HCT116 (cell line): Measurements from ENCODE around the gene IL1RN. TPM values are rescaled to one million over a fixed set of nuclear protein-coding genes. Genes with fewer than 3 reads are reported as not detected.

Experiments used
- ATAC-seq: fragments of 200-7000 bp; cut with Tn5 transposase; 2 replicates; pipeline ENCODE4 v1.9.1; 2020; ENCODE audit warnings: mild to moderate bottlenecking, moderate library complexity
- BruUV-seq: library from RNA; stranded (reverse); fragments of 400-500 nt; replicated peaks from 2 replicates; lab custom pipeline; 2021; lab: Mats Ljungman, UMichigan
- CTCF ChIA-PET: fragments of 300-600 bp; sonication (Branson Sonifier 250); formaldehyde crosslinking; loops from one replicate; lab custom pipeline; 2021; ENCODE audit warnings: antibody characterized with exemption; lab: Charles Lee
- POLR2A ChIA-PET: fragments of 300-600, 350-600 bp; sonication (Branson Sonifier 250); formaldehyde crosslinking; loops from one replicate; lab custom pipeline; 2021; ENCODE audit warnings: antibody characterized with exemption; lab: Charles Lee
- RAD21 ChIA-PET, 2 experiments: fragments of 300-600 bp; sonication (Branson Sonifier 250); formaldehyde crosslinking; loops; one replicate each; lab custom pipeline; 2023; ENCODE audit warnings: low total read pairs in 2 of 2; ENCODE audit not compliant: uncharacterized antibody in 2 of 2, unreplicated experiment in 2 of 2, low non-redundant PET in 1 of 2; lab: Charles Lee
- DNase-seq: peaks from one replicate; pipeline ENCODE4 v3.0.0-alpha.2; 2010; ENCODE audit warnings: low read depth, low spot score
- H2AFZ ChIP-seq: fragments of 200-600 bp; shearing (Covaris generic), sonication (generic); 2 replicates; pipeline ENCODE4 v1.6.1; 2017; ENCODE audit warnings: low read depth, mixed run types, mixed read lengths, antibody characterized with exemption, low read length; ENCODE audit not compliant: poor library complexity, severe bottlenecking
- H3K27ac ChIP-seq: 2 replicates; pipeline ENCODE4 v1.5.1; 2012; ENCODE audit warnings: low read depth, low read length
- H3K27me3 ChIP-seq: fragments of 200-600 bp; sonication (generic); 2 replicates; pipeline ENCODE4 v1.6.1; 2016; ENCODE audit warnings: mixed run types, low read length, mixed read lengths; ENCODE audit not compliant: insufficient read depth
- H3K36me3 ChIP-seq, 2 experiments: fragments of 200-500 bp in 1 of 2; fragments of 200-600 bp in 1 of 2; sonication (Bioruptor generic) in 1 of 2; sonication (generic) in 1 of 2; 2 replicates each; pipeline versions ENCODE4 v1.5.1 to v1.6.1; 2014 to 2016; ENCODE audit warnings: low read length in 2 of 2, inconsistent platforms in 1 of 2, mixed read lengths in 1 of 2, mixed run types in 1 of 2; ENCODE audit not compliant: insufficient read depth in 2 of 2, control insufficient read depth in 1 of 2
- H3K4me1 ChIP-seq, 2 experiments: fragments of 200-600 bp in 1 of 2; sonication (generic) in 1 of 2; 2 replicates each; pipeline versions ENCODE4 v1.5.1 to v1.6.1; 2012 to 2017; ENCODE audit warnings: low read length in 2 of 2, inconsistent platforms in 1 of 2, mild to moderate bottlenecking in 1 of 2, mixed read lengths in 1 of 2, mixed run types in 1 of 2, moderate library complexity in 1 of 2; ENCODE audit not compliant: insufficient read depth in 2 of 2, control insufficient read depth in 1 of 2
- H3K4me2 ChIP-seq: fragments of 200-600 bp; sonication (generic); 2 replicates; pipeline ENCODE4 v1.6.1; 2017; ENCODE audit warnings: mixed run types, low read length, mixed read lengths
- H3K4me3 ChIP-seq, 2 experiments: fragments of 200-600 bp in 1 of 2; sonication (generic) in 1 of 2; replicated peaks in 1 of 2; 2 replicates each; pipeline ENCODE4 v1.5.1; 2011 to 2016; ENCODE audit warnings: low read length in 2 of 2, control low read depth in 1 of 2, low read depth in 1 of 2, mild to moderate bottlenecking in 1 of 2, mixed read lengths in 1 of 2, mixed run types in 1 of 2
- H3K79me2 ChIP-seq: fragments of 200-600 bp; sonication (generic); 2 replicates; pipeline ENCODE4 v1.6.1; 2017; ENCODE audit warnings: mild to moderate bottlenecking, mixed run types, low read length, moderate library complexity, mixed read lengths; ENCODE audit not compliant: insufficient read depth
- H3K9ac ChIP-seq: fragments of 200-600 bp; sonication (generic); 2 replicates; pipeline ENCODE4 v1.6.1; 2016; ENCODE audit warnings: low read length, mixed read lengths
- H3K9me2 ChIP-seq: fragments of 200-600 bp; sonication (generic), shearing (Covaris generic); 2 replicates; pipeline ENCODE4 v1.6.1; 2017; ENCODE audit warnings: mixed run types, mild to moderate bottlenecking, moderate library complexity; ENCODE audit not compliant: insufficient read depth
- H3K9me3 ChIP-seq, 2 experiments: fragments of 200-500 bp in 1 of 2; fragments of 200-600 bp in 1 of 2; sonication (Bioruptor generic) in 1 of 2; sonication (generic) in 1 of 2; 2 replicates each; pipeline ENCODE4 v1.6.1; 2014 to 2017; ENCODE audit warnings: low read length in 2 of 2, mixed read lengths in 2 of 2, inconsistent platforms in 1 of 2, low read depth in 1 of 2, mild to moderate bottlenecking in 1 of 2, mixed run types in 1 of 2, moderate library complexity in 1 of 2; ENCODE audit not compliant: control insufficient read depth in 1 of 2, insufficient read depth in 1 of 2
- H4K20me1 ChIP-seq: fragments of 200-600 bp; sonication (generic), shearing (Covaris generic); 2 replicates; pipeline ENCODE4 v1.6.1; 2017; ENCODE audit warnings: mixed run types, mild to moderate bottlenecking, moderate library complexity; ENCODE audit not compliant: insufficient read depth
- CBX3 ChIP-seq: IDR thresholded peaks from 2 replicates; pipeline ENCODE4 v1.6.1; 2012; ENCODE audit warnings: low read depth
- EGR1 ChIP-seq: IDR thresholded peaks from 2 replicates; pipeline ENCODE4 v1.6.1; 2012; ENCODE audit warnings: low read depth
- ELF1 ChIP-seq: IDR thresholded peaks from 2 replicates; pipeline ENCODE4 v1.6.1; 2012; ENCODE audit warnings: low read depth, borderline replicate concordance
- EZH2 ChIP-seq: fragments of 200-600 bp; sonication (generic); IDR thresholded peaks from 2 replicates; pipeline ENCODE4 v1.6.1; 2017; ENCODE audit warnings: antibody characterized with exemption, mixed run types
- EZH2phosphoT487 ChIP-seq: fragments of 200-600 bp; IDR thresholded peaks from 2 replicates; pipeline ENCODE4 v1.6.1; 2018; ENCODE audit warnings: antibody characterized with exemption, borderline replicate concordance
- FOSL1 ChIP-seq: IDR thresholded peaks from 2 replicates; pipeline ENCODE4 v1.6.1; 2012; ENCODE audit warnings: low read depth
- SP1 ChIP-seq: IDR thresholded peaks from 2 replicates; pipeline ENCODE4 v1.6.1; 2012; ENCODE audit warnings: low read depth
- TCF7L2 ChIP-seq: IDR thresholded peaks from 2 replicates; pipeline ENCODE4 v1.7.0; 2011; ENCODE audit warnings: borderline replicate concordance, inconsistent platforms; ENCODE audit not compliant: insufficient read depth, insufficient read length; ENCODE audit errors: extremely low read depth
- ZFX ChIP-seq: fragments of 450-650 bp; IDR thresholded peaks from 2 replicates; pipeline ENCODE4 v1.6.1; 2017
- intact Hi-C: fragments of 100-400 bp; cut with micrococcal nuclease; formaldehyde crosslinking; loops from 2 replicates; pipeline ENCODE4 v1.10.0; 2022
- total RNA-seq: library from RNA; stranded (reverse); gene quantifications from one replicate; pipeline ENCODE4 v1.2.1, GENCODE V29; 2021; ENCODE audit not compliant: unreplicated experiment
- TF ChIP-seq, protein P1 (sequence below), 3 experiments: fragments of 200-600 bp in 1 of 3; sonication (generic) in 1 of 3; IDR thresholded peaks in 2 of 3; conservative IDR thresholded peaks in 1 of 3; 2 replicates each; pipeline ENCODE4 v1.5.1; 2012 to 2017; ENCODE audit warnings: low read depth in 2 of 3, low read length in 2 of 3, antibody characterized with exemption in 1 of 3, borderline replicate concordance in 1 of 3, control low read depth in 1 of 3, mild to moderate bottlenecking in 1 of 3, mixed read lengths in 1 of 3, mixed run types in 1 of 3, moderate library complexity in 1 of 3; ENCODE audit not compliant: insufficient read depth in 1 of 3
- TF ChIP-seq, protein P2 (sequence below): IDR thresholded peaks from 2 replicates; pipeline ENCODE4 v1.6.1; 2012
- TF ChIP-seq, protein P3 (sequence below): IDR thresholded peaks from 2 replicates; pipeline ENCODE4 v1.6.1; 2012; ENCODE audit warnings: low read depth
- TF ChIP-seq, protein P4 (sequence below): IDR thresholded peaks from 2 replicates; pipeline ENCODE4 v1.6.1; 2011; ENCODE audit warnings: mild to moderate bottlenecking, low read length, moderate library complexity; ENCODE audit not compliant: insufficient replicate concordance; ENCODE audit errors: extremely low read depth

Gene IL1RN
- total RNA-seq, 1 experiment from 2014 or later: 0.25 TPM

DNA sequence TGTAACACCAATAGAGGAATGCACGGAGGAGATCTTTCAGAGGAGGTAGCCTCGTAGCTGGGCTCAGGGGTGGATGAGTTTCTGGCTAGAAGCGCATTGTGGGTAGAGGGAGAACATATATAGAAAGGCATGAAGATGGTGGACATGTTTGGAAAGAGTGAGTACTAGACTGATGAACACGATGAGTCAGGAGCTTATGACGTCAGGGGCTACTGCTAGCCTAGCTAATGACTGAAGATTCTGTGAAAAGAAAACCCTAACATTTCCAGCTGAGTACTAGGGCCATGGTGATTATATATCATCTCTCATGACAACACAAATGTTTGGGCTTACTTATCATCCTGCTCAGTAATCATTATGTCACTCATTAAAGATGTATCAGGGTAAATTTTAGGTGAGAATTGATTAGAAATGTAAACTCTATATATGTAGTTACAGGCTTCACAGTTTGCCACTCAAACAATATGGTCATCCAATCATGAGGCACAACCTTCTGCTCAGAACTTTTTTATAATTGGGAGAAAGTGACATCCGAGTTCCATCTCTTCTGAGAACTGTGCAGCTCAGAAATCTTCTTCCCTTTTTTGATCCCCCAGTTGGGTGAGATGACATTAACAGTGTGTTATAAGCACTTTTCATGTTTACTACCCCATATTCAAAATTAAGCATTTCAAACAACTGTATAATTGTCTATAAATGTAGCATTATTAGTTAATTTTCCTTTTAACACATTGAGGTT is 22.2 kb upstream of the IL1RN start:
- Histone ChIP-seq H3K9me3 (no peaks in the 10 kb centered on the region), H4K20me1 (no peaks in the 10 kb centered on the region), H3K27me3 (no peaks in the 10 kb centered on the region), H3K27ac (no peak overlapping the region), H3K4me1 (no peaks in the 10 kb centered on the region), H3K36me3 (no peaks in the 10 kb centered on the region), H3K9me2 (no peaks in the 10 kb centered on the region), H3K9ac (no peak overlapping the region), H2AFZ (no peak overlapping the region), H3K79me2 (no peaks in the 10 kb centered on the region), H3K4me3 (no peak overlapping the region), H3K4me2 (no peak overlapping the region)
- ChIA-PET RAD21 (no interaction called here), POLR2A (no interaction called here), CTCF (no interaction called here)
- no TSS peak for BruUV-seq
- ATAC-seq: no peak
- TF ChIP-seq CBX3 (no peak), SP1 (no peak), ELF1 (no peak), EZH2phosphoT487 (no peak), EGR1 (no peak), TCF7L2 (no peak), ZFX (no peak), FOSL1 (no peak), EZH2 (no peak)
- TF ChIP-seq, protein P1, sequence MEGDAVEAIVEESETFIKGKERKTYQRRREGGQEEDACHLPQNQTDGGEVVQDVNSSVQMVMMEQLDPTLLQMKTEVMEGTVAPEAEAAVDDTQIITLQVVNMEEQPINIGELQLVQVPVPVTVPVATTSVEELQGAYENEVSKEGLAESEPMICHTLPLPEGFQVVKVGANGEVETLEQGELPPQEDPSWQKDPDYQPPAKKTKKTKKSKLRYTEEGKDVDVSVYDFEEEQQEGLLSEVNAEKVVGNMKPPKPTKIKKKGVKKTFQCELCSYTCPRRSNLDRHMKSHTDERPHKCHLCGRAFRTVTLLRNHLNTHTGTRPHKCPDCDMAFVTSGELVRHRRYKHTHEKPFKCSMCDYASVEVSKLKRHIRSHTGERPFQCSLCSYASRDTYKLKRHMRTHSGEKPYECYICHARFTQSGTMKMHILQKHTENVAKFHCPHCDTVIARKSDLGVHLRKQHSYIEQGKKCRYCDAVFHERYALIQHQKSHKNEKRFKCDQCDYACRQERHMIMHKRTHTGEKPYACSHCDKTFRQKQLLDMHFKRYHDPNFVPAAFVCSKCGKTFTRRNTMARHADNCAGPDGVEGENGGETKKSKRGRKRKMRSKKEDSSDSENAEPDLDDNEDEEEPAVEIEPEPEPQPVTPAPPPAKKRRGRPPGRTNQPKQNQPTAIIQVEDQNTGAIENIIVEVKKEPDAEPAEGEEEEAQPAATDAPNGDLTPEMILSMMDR (IDR thresholded peaks at IDR 0.05 in 2 of 3, conservative IDR thresholded peaks at IDR 0.05 in 1 of 3; ENCODE audit: borderline replicate concordance in 1 of 3, insufficient read depth in 1 of 3, low read depth in 2 of 3, low read length in 2 of 3): no peak
- TF ChIP-seq, protein P2, sequence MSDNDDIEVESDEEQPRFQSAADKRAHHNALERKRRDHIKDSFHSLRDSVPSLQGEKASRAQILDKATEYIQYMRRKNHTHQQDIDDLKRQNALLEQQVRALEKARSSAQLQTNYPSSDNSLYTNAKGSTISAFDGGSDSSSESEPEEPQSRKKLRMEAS: no peak
- TF ChIP-seq, protein P3, sequence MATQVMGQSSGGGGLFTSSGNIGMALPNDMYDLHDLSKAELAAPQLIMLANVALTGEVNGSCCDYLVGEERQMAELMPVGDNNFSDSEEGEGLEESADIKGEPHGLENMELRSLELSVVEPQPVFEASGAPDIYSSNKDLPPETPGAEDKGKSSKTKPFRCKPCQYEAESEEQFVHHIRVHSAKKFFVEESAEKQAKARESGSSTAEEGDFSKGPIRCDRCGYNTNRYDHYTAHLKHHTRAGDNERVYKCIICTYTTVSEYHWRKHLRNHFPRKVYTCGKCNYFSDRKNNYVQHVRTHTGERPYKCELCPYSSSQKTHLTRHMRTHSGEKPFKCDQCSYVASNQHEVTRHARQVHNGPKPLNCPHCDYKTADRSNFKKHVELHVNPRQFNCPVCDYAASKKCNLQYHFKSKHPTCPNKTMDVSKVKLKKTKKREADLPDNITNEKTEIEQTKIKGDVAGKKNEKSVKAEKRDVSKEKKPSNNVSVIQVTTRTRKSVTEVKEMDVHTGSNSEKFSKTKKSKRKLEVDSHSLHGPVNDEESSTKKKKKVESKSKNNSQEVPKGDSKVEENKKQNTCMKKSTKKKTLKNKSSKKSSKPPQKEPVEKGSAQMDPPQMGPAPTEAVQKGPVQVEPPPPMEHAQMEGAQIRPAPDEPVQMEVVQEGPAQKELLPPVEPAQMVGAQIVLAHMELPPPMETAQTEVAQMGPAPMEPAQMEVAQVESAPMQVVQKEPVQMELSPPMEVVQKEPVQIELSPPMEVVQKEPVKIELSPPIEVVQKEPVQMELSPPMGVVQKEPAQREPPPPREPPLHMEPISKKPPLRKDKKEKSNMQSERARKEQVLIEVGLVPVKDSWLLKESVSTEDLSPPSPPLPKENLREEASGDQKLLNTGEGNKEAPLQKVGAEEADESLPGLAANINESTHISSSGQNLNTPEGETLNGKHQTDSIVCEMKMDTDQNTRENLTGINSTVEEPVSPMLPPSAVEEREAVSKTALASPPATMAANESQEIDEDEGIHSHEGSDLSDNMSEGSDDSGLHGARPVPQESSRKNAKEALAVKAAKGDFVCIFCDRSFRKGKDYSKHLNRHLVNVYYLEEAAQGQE: no peak
- TF ChIP-seq, protein P4, sequence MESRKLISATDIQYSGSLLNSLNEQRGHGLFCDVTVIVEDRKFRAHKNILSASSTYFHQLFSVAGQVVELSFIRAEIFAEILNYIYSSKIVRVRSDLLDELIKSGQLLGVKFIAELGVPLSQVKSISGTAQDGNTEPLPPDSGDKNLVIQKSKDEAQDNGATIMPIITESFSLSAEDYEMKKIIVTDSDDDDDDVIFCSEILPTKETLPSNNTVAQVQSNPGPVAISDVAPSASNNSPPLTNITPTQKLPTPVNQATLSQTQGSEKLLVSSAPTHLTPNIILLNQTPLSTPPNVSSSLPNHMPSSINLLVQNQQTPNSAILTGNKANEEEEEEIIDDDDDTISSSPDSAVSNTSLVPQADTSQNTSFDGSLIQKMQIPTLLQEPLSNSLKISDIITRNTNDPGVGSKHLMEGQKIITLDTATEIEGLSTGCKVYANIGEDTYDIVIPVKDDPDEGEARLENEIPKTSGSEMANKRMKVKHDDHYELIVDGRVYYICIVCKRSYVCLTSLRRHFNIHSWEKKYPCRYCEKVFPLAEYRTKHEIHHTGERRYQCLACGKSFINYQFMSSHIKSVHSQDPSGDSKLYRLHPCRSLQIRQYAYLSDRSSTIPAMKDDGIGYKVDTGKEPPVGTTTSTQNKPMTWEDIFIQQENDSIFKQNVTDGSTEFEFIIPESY: no peak
- DNase-seq: no peak
- intact Hi-C loops: no loop called here
